Astrocyte (in vitro differentiated cells and primary cell): Measurements from ENCODE around the gene STXBP3.

Experiments used
- EZH2 ChIP-seq: IDR thresholded peaks from 2 replicates; pipeline ENCODE4 v1.6.1; 2012; ENCODE audit warnings: mild to moderate bottlenecking, low read length, inconsistent platforms; ENCODE audit not compliant: insufficient read depth
- TF ChIP-seq, protein P1 (sequence below): IDR thresholded peaks from 2 replicates; pipeline ENCODE4 v1.5.1; 2011; ENCODE audit warnings: low read depth, mild to moderate bottlenecking, inconsistent platforms, low read length, moderate library complexity; ENCODE audit not compliant: insufficient read depth

- TF ChIP-seq, protein P1, sequence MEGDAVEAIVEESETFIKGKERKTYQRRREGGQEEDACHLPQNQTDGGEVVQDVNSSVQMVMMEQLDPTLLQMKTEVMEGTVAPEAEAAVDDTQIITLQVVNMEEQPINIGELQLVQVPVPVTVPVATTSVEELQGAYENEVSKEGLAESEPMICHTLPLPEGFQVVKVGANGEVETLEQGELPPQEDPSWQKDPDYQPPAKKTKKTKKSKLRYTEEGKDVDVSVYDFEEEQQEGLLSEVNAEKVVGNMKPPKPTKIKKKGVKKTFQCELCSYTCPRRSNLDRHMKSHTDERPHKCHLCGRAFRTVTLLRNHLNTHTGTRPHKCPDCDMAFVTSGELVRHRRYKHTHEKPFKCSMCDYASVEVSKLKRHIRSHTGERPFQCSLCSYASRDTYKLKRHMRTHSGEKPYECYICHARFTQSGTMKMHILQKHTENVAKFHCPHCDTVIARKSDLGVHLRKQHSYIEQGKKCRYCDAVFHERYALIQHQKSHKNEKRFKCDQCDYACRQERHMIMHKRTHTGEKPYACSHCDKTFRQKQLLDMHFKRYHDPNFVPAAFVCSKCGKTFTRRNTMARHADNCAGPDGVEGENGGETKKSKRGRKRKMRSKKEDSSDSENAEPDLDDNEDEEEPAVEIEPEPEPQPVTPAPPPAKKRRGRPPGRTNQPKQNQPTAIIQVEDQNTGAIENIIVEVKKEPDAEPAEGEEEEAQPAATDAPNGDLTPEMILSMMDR, result no peak
- TF ChIP-seq EZH2, result no peak
These were observed 99.5 kb downstream of the STXBP3 start for GRCh38 chr1:108845991-108846390.
